CD4-positive, alpha-beta T cell treated with Interleukin-15 for 4 hours (primary cell): Measurements from ENCODE around the gene AK1.
A peak's percentile ranks its signal among the peaks of the same experiment; 100 is the strongest.

Experiments used
- DNase-seq: peaks from one replicate; pipeline ENCODE4 v3.0.0-alpha.2; 2020; ENCODE audit warnings: low spot score

AK1 gene

DNA sequence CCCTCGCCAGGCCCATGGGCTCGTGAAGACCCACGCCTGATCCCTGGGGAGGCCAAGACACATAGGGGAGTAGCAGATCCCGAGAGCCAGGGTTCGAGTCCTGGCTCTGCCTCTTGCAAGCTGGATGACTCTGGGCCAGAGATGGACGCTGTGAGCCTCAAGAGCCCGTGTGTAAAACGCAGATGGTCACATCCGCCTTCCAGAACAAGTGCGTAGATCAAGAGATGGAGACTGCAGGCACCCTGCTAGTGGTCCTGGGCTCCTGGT, 31.1 kb upstream of the AK1 start:
- DNase-seq = no peak

DNA sequence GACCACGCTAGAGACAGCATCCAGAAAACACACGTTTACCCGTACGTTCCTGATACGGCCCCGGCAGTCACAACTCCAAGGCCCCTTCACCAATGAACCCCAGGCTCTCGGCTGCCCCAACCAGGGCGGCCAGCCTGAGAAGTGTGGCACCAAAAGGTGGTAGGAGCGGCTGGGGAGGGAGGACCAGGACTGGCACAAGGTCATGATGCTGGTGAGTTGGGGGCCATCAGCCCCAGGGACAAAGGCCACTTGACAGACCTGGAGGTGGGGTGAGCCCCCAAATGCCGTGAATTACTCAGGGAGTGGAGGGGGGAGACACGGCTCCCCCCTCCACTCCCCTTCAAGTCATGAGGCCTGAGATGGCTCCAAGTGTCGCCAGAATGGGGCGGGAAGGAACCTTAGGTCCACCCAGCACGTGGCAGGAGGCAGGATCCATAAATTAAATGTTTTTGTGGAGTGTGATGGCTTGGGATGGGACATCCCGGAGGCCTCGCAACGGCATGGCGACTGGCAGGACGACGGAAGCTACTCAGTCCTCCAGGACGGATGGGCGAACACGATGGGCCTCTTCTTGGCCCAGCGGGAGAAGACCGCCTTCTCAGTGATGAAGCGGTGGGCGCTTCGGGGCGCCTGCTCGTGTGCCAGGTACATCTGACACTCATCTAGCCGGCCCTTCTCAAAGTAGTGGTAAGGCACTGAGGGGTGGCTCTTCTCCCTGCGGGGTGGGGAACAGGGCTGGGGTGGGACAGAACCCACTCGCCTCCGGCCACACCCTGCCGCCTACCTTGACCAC, 30.6 kb upstream of the AK1 start:
- no peak for DNase-seq

DNA sequence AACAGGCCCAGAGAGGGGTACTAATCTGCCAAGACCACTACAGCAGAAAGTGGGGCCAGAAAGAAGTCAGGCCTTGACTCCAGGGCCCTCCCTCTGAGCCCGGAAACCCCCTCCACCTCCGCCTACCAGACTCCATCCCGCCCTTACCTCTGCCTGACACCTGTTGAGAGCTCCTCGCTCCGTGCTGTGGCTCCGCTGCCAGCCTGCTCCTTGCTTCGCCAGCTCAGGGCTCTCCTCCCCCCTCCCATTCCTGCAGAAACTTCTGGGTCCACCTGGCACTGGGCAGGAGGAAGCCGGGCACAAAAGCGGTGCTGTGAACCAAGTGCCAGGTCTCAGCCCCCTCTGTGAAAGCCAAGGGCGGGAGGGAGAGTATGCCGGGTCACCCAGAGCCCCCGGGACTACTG, 28.3 kb upstream of the AK1 start:
- DNase-seq = peak; percentile 64

DNA sequence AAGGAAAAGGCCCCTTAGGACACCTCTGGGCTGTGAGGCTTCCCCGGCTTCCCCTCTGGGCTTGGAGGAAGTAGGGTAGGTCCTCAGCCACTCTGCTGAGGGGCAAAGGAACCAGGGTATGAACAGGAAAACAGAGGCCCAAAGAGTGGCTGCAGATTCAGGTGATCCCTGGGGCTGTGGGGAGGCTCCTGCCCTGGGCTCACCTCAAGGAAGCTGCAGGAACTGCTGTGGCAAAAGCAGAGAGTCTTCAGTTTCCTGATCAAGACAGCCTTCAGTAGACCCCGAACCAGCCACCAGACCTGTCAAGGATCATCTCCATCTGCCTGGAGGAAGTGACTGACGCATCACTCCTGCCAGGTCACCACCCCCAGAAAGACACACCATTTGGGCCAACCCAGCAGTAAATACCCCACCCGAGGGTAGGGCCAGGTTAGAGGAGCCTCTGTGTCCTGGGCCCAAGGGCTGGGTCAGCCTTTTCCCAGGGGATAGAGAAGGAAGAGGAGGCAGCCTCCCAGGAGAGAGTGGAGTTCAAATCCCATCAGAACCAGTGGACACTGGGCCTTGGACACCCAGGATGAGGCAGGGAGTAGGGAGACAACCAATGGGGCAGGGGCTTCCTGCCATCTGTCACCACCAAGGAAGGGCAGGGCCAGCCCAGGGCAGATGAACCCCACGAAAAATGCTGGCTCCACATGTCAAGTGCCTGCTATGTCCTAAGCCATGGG, 27.7 kb upstream of the AK1 start:
- peak; percentile 71 for DNase-seq

DNA sequence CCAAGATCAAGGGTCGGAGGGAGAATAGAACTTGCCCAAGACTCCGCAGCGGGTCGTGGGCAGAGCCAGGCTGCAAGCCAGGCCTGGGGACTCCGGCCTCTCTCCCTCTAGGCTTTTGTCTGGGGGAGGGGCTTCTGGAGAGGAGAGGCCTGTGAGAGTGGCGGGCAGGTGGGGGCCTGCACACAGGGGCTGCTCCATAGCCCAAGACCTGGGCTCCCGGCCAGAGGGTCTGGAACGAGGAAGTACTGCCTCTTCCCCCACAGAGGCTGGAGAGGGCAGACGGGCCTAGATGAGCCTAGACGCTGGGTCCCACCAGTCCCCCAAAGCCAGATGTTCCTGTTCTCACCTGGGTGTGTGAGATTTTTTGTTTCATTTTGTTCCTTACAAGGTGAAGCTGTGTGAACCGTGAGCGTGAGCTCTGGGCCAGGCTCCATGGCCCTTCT, 27.1 kb upstream of the AK1 start:
- DNase-seq = no peak

DNA sequence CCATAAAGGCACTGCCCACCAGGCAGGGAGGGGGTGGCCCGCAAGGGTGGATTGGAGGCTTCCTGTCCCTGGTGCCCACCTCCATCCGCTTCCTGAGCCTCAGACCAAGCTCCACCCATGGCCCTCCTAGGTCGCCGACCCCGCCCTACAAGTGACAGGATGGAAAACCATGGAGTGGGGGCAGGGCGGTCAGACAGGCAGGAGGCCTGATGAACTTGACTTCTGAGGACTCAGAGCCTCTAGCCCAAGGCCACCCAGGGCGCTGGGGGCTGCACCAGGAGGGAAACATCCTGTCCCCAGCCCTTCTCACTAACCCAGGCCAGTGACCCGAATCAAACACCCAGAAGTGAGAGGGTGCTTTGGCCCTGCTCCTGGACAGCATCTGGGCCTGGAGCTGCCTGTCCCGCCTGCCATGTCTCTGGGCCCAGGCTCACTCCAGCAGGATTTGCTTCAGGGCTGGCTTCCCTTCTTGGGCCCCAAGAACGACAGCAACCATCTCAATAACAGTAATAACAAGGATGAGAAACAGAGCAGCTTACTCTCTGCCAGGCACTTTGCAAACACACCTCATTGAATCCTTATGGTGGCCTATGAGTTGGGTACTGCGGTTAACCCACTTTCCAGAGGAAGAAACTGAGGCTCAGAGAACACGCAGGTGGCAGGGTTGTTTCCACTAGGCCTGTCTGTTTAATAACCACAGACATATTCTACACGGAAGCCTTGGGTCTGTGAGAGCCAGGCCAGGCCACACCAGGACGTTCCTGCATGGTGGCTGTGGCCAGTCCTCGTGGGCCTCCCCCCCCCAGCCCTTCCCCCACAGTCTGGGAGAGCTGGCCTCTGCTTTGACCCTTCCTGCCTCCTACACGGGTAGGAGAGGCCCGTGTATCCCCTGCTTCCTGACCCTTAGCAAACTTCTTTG, 26.3 kb upstream of the AK1 start:
- peak; percentile 52 for DNase-seq

DNA sequence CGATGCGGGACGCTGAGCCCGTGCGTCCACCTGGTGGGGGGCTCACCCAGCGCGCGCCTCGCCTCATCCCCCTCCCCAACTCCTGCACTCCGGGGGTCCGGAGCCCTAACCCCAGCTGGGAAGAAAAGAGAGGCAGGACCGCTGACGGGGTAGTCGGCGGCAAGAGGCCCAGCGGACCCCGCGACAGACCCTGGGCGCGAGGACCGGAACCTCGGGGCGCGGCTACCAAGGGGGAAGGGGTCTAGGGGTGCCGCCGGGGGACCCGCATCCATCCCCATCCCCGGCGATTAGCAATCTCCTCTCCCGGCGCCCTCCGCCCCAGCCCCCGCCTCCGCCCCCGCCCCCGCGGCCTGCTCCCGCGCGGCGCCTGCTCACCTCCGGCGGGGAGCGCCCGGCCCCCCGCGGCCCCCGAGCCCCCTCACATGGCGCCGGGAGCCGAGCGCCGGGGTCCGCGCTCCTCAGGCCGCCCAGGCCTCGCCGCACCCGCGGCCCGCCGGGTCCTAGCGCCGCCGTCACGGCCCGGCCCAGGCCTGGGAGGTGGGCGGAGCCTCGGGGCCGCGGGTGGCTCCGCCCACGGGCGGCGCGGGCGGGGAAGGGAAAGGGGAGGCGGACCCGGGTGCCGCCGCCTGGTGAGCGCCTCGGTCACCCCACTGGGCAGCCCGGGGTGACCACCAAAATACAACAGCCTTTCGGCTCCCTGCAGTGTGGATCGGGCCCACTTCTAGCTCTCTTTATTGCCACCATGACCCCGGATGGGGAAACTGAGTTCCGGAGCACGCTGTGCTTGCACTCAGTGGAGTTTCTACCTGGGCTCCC, 21.9 kb upstream of the AK1 start, which contains the start of gene ST6GALNAC6:
Gene ST6GALNAC6 (minus strand): TSS at position 476 of the 816 bp plus-strand sequence. CDS start 1,622 bp downstream, outside the sequence.
- peak; percentile 68 for DNase-seq

DNA sequence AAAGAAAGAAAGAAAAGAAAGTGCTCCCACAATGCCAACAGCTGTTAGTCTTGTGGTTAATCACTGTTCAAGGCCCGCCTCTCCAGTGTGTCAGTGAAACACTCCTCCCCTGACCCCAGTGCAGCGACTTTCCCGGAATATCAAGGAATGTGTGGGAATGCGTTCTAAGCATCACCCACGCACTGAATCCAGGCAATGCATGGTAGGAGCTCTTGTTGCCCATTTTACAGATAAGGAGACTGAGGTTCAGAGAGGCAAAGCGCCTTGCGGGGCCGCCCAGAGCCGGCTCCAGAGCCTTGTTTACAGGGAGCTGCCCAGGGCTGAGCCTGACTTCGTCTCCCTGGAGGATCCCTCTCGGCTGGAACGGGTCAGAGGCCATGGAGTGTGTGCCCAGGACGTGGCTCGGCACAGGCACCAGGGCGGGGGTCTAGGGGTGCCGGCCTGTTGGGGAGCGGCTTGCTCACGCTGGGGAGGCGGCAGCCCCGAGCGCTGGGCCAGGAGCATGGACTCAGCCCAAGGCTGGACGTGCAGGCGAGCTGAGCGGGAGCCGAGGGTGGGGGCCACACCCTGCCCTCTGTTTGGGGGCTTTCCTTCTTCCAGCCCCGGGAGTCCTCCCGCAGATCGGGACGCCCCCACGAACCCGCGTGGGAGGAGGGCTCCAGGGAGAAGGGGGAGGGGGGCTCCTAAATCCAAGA, 21.1 kb upstream of the AK1 start:
- no peak for DNase-seq

DNA sequence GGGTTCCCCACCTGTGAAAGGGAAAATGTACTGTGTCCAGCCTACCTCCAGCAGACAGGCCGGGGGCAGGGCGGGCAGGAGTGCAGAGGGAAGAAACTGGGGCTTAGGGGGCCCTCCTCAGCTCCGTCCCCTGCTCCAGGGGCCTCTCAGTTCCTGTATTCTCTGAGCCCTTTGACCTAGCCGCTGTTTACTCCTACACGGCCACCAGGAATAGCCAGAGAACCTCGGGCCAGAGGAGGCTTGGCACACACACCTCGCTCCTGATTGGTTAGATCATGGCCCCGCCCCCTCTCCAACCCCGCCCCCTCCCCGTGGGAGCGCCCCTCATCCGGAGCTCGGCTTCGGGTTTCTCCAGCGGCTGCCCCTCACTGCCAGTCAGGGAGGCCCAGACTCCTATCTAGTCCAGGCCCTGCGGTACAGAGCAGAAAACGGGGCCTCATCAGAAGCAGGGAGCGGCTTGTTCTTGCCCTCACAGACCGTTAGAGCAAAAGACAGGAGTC, 19.8 kb upstream of the AK1 start:
- DNase-seq = no peak

DNA sequence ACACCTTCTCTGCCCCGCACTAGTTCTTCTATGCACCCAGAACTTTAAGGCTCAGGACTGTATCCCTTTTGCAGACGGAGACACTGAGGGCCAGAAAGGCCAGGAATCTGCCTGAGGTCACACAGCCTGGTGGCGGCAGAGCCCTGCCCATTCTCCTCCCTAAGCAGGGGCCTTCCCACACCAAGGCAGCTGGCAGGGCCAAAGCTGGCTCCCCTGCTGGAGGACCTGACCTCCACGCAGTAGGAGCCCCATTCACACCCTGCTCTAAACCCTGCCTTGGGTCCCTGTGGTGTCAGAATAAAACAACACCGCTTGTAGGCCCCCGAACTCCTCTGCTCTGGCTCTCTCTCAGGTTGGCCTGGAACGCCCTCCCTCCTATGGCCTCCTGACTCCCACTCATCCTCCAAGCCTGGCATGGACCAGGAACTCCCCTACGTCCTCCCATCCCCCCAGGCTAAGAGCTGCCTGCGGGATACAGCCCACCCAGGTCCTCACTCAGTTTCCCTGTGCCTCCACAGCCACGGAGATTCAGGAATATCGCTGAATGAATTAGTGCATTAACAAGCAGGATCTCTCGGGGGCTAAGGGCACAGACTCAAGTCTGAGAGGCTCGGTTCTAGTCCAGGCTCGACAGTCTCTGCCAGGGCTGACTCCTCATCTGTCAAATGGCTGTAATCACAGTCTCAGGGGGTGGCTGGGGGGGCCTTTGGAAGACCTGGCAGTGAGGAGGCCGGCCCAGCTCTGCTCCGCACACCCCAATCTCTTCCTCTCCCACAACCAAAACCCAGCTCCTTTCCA, 19.1 kb upstream of the AK1 start:
- DNase-seq = no peak

DNA sequence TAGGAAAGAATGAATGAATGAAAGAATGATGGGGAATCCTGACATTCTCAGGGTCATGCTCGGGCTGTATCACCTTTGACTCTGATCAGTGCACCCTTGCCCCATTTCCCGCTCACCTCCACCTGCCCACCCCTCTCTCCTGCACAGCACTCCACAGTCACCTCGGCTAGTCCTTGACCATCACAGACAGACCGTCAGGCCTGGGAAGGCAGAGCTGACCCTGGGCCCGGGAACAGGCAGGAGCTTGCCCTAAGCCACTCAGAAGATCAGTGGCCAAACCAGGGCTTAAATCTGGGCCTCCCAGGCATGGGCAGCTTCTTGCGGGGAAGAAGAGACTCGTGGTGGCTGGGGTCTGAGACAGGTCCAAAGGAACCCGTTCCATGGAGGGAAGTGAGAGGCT, 18.3 kb upstream of the AK1 start:
- DNase-seq = no peak

DNA sequence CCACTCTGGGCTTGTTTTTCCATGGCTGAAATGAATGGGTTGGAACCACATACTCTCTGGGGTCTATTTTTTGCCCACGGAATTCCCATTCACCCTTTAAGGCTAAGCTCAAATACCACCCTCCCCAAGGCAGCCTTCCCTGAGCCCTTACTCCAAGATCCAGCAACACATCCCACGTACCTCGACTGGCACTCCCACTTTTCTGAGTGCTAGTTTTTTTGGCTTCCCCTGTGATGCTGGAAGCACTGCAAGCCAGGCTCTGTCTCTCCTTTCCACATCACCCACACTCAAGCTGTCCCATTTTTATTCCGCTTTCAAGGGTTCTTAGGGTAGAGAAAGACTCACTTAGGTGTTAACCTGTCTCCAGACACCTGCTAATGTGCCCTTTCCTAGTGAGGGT, 15.9 kb upstream of the AK1 start:
- no peak for DNase-seq

DNA sequence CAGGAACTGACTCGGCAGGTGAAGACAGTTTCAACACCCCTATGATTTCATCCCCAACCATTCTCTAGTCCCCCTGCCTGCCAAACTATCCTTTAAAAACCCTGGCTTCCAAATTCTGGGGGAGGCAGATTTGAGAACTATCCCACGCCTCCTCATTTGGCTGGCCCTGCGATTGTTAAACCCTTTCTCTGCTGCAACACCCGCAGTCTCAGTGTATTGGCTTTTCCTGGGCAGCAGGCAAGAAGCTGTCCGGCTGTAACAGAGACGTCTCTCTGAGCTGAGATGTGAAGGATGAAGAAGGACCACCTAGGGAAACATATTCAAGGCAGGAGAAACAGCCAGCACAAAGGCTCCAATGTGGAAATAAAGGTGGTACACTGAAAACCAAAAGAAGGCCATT, 15.4 kb upstream of the AK1 start:
- DNase-seq = no peak

DNA sequence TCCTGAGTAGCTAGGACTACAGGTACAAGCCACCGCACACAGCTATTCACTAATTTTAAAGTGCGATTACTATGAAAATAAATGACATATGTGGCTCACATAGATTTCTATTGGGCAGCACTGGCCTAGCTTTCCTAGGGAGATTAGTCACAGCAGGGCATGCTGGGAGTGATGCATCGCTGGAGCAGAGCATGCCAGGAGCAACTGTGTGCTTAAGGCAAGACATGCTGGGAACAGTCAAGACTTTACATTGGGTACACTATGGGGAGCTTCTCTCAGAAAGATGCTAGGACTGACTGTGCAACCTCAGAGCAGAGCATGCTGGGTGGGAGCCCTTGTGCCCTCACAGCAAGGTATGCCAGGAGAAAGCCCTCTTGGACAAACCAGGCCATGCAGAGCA, 12.6 kb upstream of the AK1 start:
- DNase-seq = no peak

DNA sequence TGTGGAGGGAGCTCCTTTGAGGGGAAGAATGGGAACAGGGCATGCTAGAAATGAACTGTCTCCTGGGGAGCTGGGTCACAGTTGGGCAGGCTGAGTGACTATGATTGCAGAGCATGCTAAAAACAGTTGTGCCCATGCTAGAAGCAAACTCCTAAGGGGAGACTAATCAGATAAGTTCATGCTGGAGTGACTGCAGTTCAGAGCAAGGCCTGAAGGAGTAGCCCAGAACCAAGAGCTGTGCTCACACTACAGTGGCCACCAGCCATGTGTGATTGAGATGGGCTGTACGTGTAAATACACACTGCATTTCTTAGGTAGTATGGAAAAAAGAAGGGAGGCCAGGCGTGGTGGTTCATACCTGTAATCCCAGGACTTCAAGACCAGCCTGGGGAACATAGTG, 10.3 kb upstream of the AK1 start:
- DNase-seq = no peak

DNA sequence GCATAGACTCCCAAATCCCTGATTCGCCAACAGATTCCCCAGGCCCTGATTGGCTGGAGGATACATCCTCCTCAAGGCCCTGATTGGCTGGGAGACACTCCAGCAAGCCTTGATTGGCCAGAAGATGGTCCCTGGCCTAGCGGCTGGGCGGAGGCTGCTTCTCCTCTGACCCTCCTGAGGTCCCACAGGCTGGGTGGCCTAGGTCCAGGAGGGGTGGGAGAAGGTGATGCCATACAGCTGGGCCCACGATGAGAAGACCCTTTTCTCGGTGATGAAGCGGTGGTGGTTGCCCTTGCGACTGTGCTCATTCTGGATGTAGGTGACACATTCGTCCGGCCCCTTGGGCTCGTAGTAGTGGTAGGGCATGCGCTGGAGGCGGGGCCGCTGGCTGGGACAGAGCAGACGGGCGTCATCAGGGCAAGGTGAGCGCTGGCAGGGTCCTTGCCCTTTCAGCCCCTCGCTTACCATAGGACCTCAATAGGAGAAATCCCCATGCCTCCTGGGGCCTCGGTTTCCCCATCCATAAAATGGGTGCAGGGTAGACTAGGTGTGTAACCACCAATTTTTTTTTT, 9.0 kb upstream of the AK1 start:
- DNase-seq = no peak

DNA sequence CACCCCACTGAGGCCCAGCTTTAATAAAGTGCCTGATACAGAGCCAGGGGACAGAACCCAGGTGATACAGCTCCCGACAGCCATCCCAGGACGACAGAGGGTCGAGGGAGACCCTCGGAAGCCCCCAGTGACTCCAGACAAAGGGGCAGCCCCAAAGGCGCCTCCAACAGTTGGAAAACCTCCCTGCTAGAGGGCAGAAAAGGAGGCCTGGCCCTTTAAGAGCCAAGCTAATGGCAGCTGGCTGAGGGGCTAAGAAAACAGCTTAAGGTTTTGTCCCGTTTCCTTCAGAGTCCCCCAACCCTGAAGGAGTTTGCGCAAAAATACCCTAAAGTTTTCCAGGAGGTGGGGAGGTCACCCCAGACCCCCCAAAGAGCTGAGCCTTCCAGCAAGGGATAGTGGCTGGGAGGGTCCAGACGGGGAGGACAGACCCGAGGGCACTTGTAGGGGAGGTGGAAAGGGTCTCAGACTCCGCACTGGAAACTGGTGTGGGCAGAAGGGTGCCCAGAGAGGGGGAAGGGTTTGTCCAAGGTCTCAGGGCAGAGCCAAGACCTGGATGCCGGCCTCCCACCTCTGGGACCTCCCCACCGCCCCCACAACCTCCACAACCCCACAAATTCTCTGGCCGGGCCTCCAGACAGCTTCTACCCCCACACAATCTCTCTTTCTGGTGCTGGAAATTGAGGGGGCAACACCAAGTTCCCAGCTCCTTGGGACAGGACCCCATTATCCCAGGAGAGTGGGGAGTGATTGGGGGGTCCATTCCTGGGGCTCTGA, 8.2 kb upstream of the AK1 start:
- no peak for DNase-seq

DNA sequence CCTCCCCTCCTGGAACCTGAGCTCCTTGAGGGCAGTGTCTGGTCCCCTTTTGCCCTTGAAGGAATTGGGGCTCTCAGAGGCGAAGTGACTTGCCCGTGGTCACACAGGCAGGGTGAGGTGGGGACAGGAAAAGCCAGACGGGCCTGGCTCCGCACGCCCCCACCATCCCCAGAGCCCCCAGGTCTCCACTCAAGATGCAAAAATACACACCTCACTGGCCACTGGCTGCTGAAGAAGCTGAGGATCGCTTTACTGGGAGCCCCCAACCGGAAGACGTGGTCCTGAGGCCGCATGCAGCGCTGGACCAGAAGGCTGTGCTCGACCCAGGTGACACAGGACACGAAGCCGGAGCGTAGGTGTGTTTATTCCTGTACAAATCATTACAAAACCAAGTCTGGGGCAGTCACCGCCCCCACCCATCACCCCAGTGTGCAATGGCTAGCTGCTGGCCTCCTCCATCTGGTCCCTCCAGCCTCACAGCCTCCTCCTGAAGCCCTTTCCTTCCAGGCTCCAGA, 7.6 kb upstream of the AK1 start:
- DNase-seq = no peak

DNA sequence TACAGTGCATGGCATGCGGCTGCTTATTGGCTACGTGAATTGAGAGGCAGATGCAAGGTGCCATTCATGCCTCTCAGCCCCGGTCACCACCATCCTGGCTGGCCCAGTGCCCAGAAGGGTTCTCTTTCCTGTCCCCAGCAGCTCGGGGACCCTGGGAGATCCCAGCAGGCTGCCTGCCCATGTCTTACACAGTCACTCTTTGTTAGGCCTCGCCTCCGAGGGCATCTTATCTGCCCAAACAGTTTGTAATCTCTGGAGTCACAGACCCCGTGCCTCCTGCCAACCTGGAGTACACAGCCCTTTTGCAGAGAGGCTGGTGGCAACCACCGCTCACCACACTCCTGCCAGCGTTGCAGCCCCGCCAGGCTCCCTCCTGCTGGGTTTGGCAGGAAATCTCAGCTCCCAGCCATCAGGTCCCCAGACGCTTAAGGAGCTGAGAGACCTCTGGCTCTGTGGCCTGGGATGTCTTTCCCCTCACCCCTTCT, 7.0 kb upstream of the AK1 start:
- no peak for DNase-seq
